Thyroid gland (tissue), 4 donors: ENCODE results near the gene SLC8A1. TPM values are rescaled to one million over a fixed set of nuclear protein-coding genes. Genes with fewer than 3 reads are reported as not detected.
"Not testable (repeated sequence)": the region's sequence is repeated elsewhere in the genome, so short reads cannot be mapped to it uniquely, and the experiment has no call there.

ENCODE experiments used
- DNase-seq, 2 donors: peaks; one replicate each; pipeline ENCODE4 v3.0.0-alpha.2; 2019
- H3K27ac ChIP-seq, 3 donors: fragments of 200-600 bp; sonication (generic); 1 replicate in 2 of 3; 2 replicates in 1 of 3; pipeline ENCODE4 v1.5.1; 2016 to 2019; ENCODE audit warnings: mild to moderate bottlenecking in 1 of 3, moderate library complexity in 1 of 3
- H3K27me3 ChIP-seq: fragments of 200-600 bp; sonication (generic); one replicate; pipeline ENCODE4 v1.5.1; 2019
- H3K36me3 ChIP-seq, 2 donors: fragments of 200-600 bp; sonication (generic); one replicate each; pipeline ENCODE4 v1.5.1; 2016 to 2019
- H3K4me1 ChIP-seq, 2 donors: fragments of 200-600 bp; sonication (generic); one replicate each; pipeline ENCODE4 v1.5.1; 2017 to 2019
- H3K4me3 ChIP-seq, 3 donors: fragments of 200-600 bp; sonication (generic); replicated peaks in 1 of 3; 1 replicate in 2 of 3; 2 replicates in 1 of 3; pipeline ENCODE4 v1.5.1; 2016; ENCODE audit warnings: mild to moderate bottlenecking in 1 of 3
- H3K9me3 ChIP-seq: fragments of 200-600 bp; sonication (generic); one replicate; pipeline ENCODE4 v1.5.1; 2017
- CTCF ChIP-seq, 6 experiments: fragments of 200-600 bp in 3 of 6; fragments of 450-650 bp in 3 of 6; sonication (generic) in 3 of 6; IDR thresholded peaks; one replicate each; pipeline ENCODE4 v1.5.1; 2016 to 2019; ENCODE audit warnings: antibody characterized with exemption in 6 of 6, mild to moderate bottlenecking in 2 of 6, inconsistent platforms in 1 of 6, moderate library complexity in 1 of 6
- POLR2A ChIP-seq, 2 donors: fragments of 450-650 bp; IDR thresholded peaks; one replicate each; pipeline ENCODE4 v1.6.1; 2017; ENCODE audit warnings: antibody characterized with exemption in 2 of 2, mild to moderate bottlenecking in 2 of 2, moderate library complexity in 1 of 2
- WGBS, 2 donors: methylation state at CpG; one replicate each; pipeline ENCODE4 v1.1.5; 2017; 5-methylcytosine and 5-hydroxymethylcytosine counted together
- intact Hi-C: fragments of 100-400 bp; cut with DNase I; formaldehyde crosslinking; loops from one replicate; pipeline ENCODE4 v1.15.1; 2023
- total RNA-seq, 4 donors: library from RNA; depleted of rRNA; stranded (reverse); fragments of >200 nt; gene quantifications; one replicate each; pipeline ENCODE4 v1.2.3, GENCODE V29; 2016

SLC8A1 gene
- total RNA-seq, 4 donors from 2014 or later = 2.0 to 5.1 (median 4.4) TPM

GRCh38 chr2:40085786-40086185 is 366.1 kb downstream of the SLC8A1 start:
- DNase-seq = no peak
- Histone ChIP-seq H3K4me1 (no peaks in the 10 kb centered on the region), H3K36me3 (no peaks in the 10 kb centered on the region), H3K27ac (no peak overlapping the region), H3K27me3 (no peaks in the 10 kb centered on the region), H3K9me3 (no peaks in the 10 kb centered on the region), H3K4me3 (no peak overlapping the region)
- TF ChIP-seq POLR2A (IDR thresholded peaks at IDR 0.05) (no peak), CTCF (IDR thresholded peaks at IDR 0.05) (no peak)
- intact Hi-C loops = no loop called here
- 90 to 96% methylated on average over 2 of the region's 2 CpGs for WGBS, 2 donors

DNA sequence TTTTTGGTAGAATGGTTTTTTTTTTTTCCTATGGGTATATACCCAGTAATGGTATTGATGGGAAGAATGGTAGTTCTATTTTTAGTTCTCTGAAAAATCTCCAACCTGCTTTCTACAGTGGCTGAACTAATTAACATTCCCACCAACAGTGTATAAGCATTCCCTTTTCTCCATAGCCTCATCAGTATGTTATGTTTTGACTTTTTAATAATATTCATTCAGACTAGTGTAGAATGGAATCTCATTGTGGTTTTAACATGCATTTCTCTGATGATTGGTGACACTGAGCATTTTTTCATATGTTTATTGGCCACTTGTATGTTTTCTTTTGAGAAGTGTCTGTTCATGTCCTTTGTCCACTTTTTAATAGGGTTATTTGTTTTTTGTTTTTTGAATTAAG is 378.6 kb downstream of the SLC8A1 start:
- H3K27ac ChIP-seq, H3K9me3 ChIP-seq, H3K36me3 ChIP-seq, DNase-seq, H3K27me3 ChIP-seq, H3K4me3 ChIP-seq, H3K4me1 ChIP-seq, intact Hi-C loops: not testable (repeated sequence)

- no peak for TF ChIP-seq CTCF (IDR thresholded peaks at IDR 0.05)
- no peak for TF ChIP-seq POLR2A (IDR thresholded peaks at IDR 0.05)
- Histone ChIP-seq H3K27ac (no peak overlapping the region), H3K4me1 (no peaks in the 10 kb centered on the region), H3K4me3 (no peak overlapping the region), H3K27me3 (no peaks in the 10 kb centered on the region), H3K9me3 (no peaks in the 10 kb centered on the region), H3K36me3 (no peaks in the 10 kb centered on the region)
- 92% methylated on average over 5 to 7 of the region's 12 CpGs for WGBS, 2 donors
- no peak for DNase-seq
- intact Hi-C loops = no loop called here
Observed at GRCh38 chr2:40072442-40073232, 379.3 kb downstream of the SLC8A1 start.

GRCh38 chr2:40062381-40062780 is 389.5 kb downstream of the SLC8A1 start:
- TF ChIP-seq CTCF (IDR thresholded peaks at IDR 0.05) = no peak
- no peak for TF ChIP-seq POLR2A (IDR thresholded peaks at IDR 0.05)
- intact Hi-C loops = no loop called here

DNA sequence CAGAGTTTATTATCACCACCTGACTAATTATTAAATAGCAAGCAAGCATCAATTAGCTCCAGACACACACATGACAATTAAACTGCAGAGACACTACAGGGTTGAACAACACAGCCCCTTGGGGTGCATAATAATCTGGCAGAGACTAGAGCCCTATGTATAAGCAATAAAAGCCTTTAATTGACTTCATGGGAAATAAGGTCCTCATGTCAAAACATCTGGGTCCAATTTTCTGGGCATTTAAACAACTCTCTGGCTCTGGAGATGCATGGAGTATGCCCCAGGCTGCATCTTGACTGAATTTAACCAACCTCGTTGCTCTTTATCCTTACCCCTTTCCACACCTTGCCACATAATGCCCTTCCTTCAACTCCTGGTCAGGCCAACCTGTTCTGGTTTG is 402.1 kb downstream of the SLC8A1 start:
- TF ChIP-seq CTCF (IDR thresholded peaks at IDR 0.05) (no peak), POLR2A (IDR thresholded peaks at IDR 0.05) (no peak)
- Histone ChIP-seq H3K4me3 (no peak overlapping the region), H3K27ac (no peak overlapping the region), H3K9me3 (no peaks in the 10 kb centered on the region), H3K27me3 (no peaks in the 10 kb centered on the region), H3K36me3 (no peaks in the 10 kb centered on the region), H3K4me1 (no peaks in the 10 kb centered on the region)
- DNase-seq = no peak
- WGBS, 2 donors = 59 to 61% methylated on average over 1 of the region's 1 CpG
- intact Hi-C loops = no loop called here

More at GRCh38 chr2:40062381-40062780, 389.5 kb downstream of the SLC8A1 start:
- 85 to 90% methylated on average over 1 of the region's 1 CpG for WGBS, 2 donors
- Histone ChIP-seq H3K4me3 (no peak overlapping the region), H3K9me3 (no peaks in the 10 kb centered on the region), H3K4me1 (no peaks in the 10 kb centered on the region), H3K27me3 (no peaks in the 10 kb centered on the region), H3K27ac (no peak overlapping the region), H3K36me3 (no peaks in the 10 kb centered on the region)
- no peak for DNase-seq
